Astrocyte of the cerebellum (primary cell): Measurements from ENCODE around the gene SORCS2.

Source experiments
- DNase-seq: peaks from one replicate; pipeline ENCODE4 v3.0.0-alpha.2; 2011; ENCODE audit warnings: low read depth
- H3K4me3 ChIP-seq: 2 replicates; pipeline ENCODE4 v1.5.1; 2011; ENCODE audit warnings: mild to moderate bottlenecking, low read depth, low read length, moderate library complexity
- in situ Hi-C: cut with HindIII; loops from 2 replicates; pipeline ENCODE4 v1.10.0; 2017; ENCODE audit warnings: low sequenced_read_pairs
- TF ChIP-seq, protein P1 (sequence below): IDR thresholded peaks from 2 replicates; pipeline ENCODE4 v1.5.1; 2012; ENCODE audit warnings: low read length, low read depth, moderate library complexity, mild to moderate bottlenecking; ENCODE audit errors: missing control alignments

SORCS2 gene

DNA sequence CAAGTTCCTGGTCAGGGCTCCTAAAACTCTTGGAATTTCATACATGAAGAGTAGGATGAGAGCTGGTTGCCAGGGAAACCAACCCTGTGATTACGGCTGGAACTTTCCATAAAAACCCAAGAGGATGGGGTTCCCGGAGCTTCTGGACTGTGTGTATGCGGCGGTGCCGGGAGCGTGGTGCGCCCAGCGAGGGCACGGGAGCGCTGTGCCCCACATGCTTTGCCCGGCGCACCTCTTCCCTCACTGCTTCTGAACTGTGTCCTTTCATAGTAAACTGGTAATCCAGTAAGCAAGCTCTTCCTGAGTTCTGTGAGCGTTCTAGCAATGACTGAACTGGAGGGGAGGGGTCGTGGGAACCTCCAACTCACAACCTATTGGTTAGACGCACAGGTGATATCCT is 594.7 kb downstream of the SORCS2 start:
- TF ChIP-seq, protein P1, sequence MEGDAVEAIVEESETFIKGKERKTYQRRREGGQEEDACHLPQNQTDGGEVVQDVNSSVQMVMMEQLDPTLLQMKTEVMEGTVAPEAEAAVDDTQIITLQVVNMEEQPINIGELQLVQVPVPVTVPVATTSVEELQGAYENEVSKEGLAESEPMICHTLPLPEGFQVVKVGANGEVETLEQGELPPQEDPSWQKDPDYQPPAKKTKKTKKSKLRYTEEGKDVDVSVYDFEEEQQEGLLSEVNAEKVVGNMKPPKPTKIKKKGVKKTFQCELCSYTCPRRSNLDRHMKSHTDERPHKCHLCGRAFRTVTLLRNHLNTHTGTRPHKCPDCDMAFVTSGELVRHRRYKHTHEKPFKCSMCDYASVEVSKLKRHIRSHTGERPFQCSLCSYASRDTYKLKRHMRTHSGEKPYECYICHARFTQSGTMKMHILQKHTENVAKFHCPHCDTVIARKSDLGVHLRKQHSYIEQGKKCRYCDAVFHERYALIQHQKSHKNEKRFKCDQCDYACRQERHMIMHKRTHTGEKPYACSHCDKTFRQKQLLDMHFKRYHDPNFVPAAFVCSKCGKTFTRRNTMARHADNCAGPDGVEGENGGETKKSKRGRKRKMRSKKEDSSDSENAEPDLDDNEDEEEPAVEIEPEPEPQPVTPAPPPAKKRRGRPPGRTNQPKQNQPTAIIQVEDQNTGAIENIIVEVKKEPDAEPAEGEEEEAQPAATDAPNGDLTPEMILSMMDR, result no peak
- H3K4me3 ChIP-seq, result no peak overlapping the region
- in situ Hi-C loops, result no loop called here
- no peak for DNase-seq

DNA sequence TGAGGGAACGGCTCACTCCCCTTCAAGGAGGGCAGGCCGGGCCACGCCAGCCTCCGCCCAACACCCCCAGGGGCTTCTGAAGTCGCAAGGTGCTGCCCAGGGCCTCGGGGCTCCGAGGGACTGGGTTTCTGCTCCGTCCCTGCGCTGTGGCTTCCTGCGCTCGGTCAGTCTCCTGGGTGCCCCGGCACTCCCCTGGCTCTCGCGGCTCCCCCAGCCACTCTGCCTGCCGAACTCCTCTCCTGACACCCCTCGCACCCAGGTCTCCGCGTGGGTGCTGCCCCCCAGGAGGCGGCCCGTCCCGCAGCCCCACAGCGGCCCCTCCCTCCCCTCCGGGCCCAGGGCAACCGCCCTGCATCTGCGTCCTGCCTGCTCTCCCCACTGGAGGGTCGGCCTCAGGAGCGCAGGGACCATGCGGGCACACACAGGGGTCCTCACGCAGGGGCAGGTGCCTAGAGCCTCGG is 595.4 kb downstream of the SORCS2 start:
- no peak overlapping the region for H3K4me3 ChIP-seq
- in situ Hi-C loops, result no loop called here
- TF ChIP-seq, protein P1, result no peak
- DNase-seq, result no peak

DNA sequence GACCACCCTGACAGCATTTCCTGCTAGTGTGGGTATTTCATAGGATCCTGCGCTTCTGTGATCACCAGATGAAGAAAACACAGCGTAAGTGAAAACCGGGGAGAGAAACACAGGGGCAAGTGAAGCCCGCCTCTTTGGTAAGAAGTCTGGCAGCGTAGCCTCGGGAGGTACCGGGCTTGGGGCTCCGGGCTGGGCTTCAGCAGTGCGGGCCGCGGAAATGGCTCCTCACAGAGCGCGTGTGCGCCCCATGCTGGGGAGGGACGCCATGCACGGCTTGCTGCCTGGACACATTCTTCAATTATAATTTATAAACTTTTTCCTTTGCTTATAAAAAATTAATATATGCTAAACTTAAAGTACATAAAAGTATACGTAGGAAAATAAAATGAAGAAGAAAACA is 595.9 kb downstream of the SORCS2 start:
- TF ChIP-seq, protein P1, result no peak
- in situ Hi-C loops, result no loop called here
- H3K4me3 ChIP-seq, result no peak overlapping the region
- no peak for DNase-seq

DNA sequence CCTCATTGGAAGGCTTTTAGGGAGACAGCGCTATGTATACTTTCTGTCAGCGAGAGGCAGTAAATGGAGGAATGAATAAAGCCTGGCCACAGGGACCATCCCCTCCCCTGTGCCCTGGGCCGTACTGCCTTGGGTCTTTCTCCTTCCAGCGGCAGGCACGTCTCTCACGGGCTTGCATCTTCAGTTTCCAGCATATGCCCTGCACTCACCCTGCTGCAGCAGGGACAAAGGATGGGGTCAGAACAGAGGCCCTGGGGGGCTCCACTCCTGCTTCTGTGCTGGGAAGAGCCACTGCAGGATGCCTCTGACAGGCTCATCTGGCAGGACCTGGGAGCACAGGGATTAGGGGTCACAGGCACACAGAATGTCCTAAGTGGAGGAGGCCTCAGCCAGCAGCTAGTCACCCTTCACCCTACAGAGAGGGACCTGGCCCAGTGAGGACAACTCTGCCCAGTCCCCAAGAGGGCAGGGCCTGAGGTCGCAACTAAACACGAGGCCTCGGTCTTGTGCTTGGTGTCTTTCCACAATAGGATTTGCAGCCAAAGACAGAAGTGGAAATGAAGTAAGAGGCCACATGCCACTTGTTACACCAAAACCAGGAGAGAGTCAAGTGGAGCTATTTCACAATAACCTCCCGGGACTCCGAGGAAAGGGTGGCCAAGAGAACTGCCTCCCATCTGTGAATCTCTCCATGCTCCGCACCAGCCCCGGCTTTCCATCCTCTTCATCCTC is 596.5 kb downstream of the SORCS2 start:
- no peak for DNase-seq
- in situ Hi-C loops, result no loop called here
- no peak overlapping the region for H3K4me3 ChIP-seq
- TF ChIP-seq, protein P1, result no peak

DNA sequence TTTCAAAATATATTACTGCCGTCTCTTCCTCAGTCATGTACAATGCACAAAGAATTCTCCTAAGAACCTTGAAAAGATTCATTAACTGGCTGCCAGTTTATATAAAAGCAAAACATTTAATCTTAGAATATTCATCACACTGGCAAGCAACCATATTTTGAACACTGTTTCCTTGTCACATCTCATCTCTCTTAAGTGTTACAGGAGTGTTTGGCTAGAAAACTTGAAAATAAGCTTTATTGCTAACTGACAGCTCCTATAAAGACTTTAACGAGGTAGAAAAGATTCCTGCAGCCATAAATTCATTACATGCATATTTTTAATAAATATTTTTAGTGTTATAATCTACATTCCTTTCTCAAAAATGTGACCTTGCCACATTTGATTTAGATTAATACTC is 597.7 kb downstream of the SORCS2 start:
- no peak for DNase-seq
- TF ChIP-seq, protein P1, result no peak
- in situ Hi-C loops, result no loop called here
- H3K4me3 ChIP-seq, result no peak overlapping the region

DNA sequence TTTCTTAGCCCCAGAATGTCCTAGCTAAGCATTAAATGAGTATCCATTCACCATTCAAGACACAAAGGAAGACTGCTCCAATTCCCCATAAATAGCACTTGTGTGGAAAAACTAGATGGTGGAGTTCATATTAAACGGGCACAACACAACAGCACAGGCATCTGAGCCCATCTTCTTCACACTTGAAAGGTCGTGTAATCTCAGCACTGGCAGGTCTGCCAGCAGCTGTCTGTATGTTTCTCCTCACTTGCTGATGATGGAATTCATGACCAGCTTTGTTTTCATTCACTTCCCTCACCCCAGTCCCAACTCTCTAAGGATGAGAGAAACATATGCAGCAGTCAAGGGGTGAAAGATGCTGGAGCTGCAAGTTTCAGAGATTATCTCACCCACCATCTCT is 598.7 kb downstream of the SORCS2 start:
- TF ChIP-seq, protein P1, result no peak
- DNase-seq, result no peak
- no peak overlapping the region for H3K4me3 ChIP-seq
- in situ Hi-C loops, result no loop called here
